ENCODE results near the gene TMEM178B.

TMEM178B gene

GRCh38 chr7:141042222-141043193, 31.4 kb upstream of the TMEM178B start:
- H3K4me3 ChIP-seq (ENCODE audit: low read length) = no peak overlapping the region
- TF ChIP-seq CTCF (conservative IDR thresholded peaks at IDR 0.05; ENCODE audit: low read depth, low read length) = no peak
- no peak for DNase-seq (ENCODE audit: low read depth)

GRCh38 chr7:141043616-141044015, 30.2 kb upstream of the TMEM178B start:
- H3K4me3 ChIP-seq (ENCODE audit: low read length) = no peak overlapping the region
- TF ChIP-seq CTCF (conservative IDR thresholded peaks at IDR 0.05; ENCODE audit: low read depth, low read length) = no peak

GRCh38 chr7:141045126-141045841, 28.6 kb upstream of the TMEM178B start:
- no peak for DNase-seq (ENCODE audit: low read depth)
- H3K4me3 ChIP-seq (ENCODE audit: low read length) = no peak overlapping the region
- no peak for TF ChIP-seq CTCF (conservative IDR thresholded peaks at IDR 0.05; ENCODE audit: low read depth, low read length)

More at GRCh38 chr7:141043616-141044015, 30.2 kb upstream of the TMEM178B start:
- DNase-seq (ENCODE audit: low read depth) = peak; percentile 11

GRCh38 chr7:141045842-141046620, 27.8 kb upstream of the TMEM178B start:
- no peak overlapping the region for H3K4me3 ChIP-seq (ENCODE audit: low read length)
- no peak for TF ChIP-seq CTCF (conservative IDR thresholded peaks at IDR 0.05; ENCODE audit: low read depth, low read length)
- no peak for DNase-seq (ENCODE audit: low read depth)

- H3K4me3 ChIP-seq (ENCODE audit: low read length) = no peak overlapping the region
- TF ChIP-seq CTCF (conservative IDR thresholded peaks at IDR 0.05; ENCODE audit: low read depth, low read length) = no peak
- no peak for DNase-seq (ENCODE audit: low read depth)
These were observed 20.2 kb upstream of the TMEM178B start for GRCh38 chr7:141053626-141054025.

GRCh38 chr7:141055146-141055545, 18.7 kb upstream of the TMEM178B start:
- TF ChIP-seq CTCF (conservative IDR thresholded peaks at IDR 0.05; ENCODE audit: low read depth, low read length) = no peak
- H3K4me3 ChIP-seq (ENCODE audit: low read length) = no peak overlapping the region
- DNase-seq (ENCODE audit: low read depth) = no peak

Measured in retinal pigment epithelial cell (primary cell).